Progenitor cell of endocrine pancreas (in vitro differentiated cells): Measurements from ENCODE around the gene NTN4. TPM values are rescaled to one million over a fixed set of nuclear protein-coding genes. Genes with fewer than 3 reads are reported as not detected.

Source experiments
- DNase-seq: peaks from one replicate; pipeline ENCODE4 v3.0.0; 2021; ENCODE audit warnings: low spot score; ENCODE audit not compliant: unreplicated experiment
- H3K27ac Mint-ChIP-seq: 2 replicates; pipeline ENCODE4 v1.8.0; 2021; ENCODE audit warnings: mild to moderate bottlenecking, moderate library complexity, mixed read lengths
- H3K27me3 Mint-ChIP-seq: 2 replicates; pipeline ENCODE4 v1.8.0; 2021; ENCODE audit warnings: mixed read lengths
- H3K36me3 Mint-ChIP-seq: 2 replicates; pipeline ENCODE4 v1.8.0; 2022; ENCODE audit warnings: mixed read lengths; ENCODE audit not compliant: insufficient read depth
- H3K4me1 Mint-ChIP-seq: 2 replicates; pipeline ENCODE4 v1.8.0; 2021; ENCODE audit warnings: low read depth, mixed read lengths
- H3K4me3 Mint-ChIP-seq: 2 replicates; pipeline ENCODE4 v1.8.0; 2021; ENCODE audit warnings: low read depth, mild to moderate bottlenecking, moderate library complexity, mixed read lengths
- H3K9me3 Mint-ChIP-seq: 2 replicates; pipeline ENCODE4 v1.8.0; 2021; ENCODE audit warnings: low read depth, mixed read lengths
- total RNA-seq: library from RNA; stranded (reverse); gene quantifications from 2 replicates; pipeline ENCODE4 v1.2.1, GENCODE V29; 2021
- TF ChIP-seq, protein P1 (sequence below): fragments of 200-600 bp; sonication (generic); IDR thresholded peaks from one replicate; pipeline ENCODE4 v1.5.0; 2021; ENCODE audit warnings: antibody characterized with exemption, mild to moderate bottlenecking; ENCODE audit not compliant: unreplicated experiment

Gene NTN4
- total RNA-seq, 1 donor from 2014 or later = 7.4 TPM

DNA sequence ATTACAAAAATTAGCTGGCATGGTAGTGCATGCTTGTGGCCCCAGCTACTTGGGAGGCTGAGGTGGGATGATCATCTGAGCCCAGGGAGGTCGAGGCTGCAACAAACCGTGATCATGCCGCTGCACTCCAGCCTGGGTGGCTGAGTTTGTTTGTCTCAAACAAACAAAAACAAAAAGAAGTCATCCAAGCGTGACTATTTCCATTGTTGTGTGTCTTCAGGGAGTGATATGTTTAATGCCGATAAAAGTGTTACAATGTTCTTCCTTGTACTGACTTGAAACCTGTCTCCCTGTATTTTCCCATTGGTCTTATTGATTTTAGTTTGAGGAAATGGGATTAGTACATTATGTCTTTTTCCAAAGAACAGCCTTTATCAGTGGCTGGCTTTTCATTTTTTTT, 163.7 kb downstream of the NTN4 start:
- Mint-ChIP-seq H3K4me3 (no peak overlapping the region), H3K27me3 (no peaks in the 10 kb centered on the region), H3K9me3 (no peaks in the 10 kb centered on the region), H3K36me3 (no peaks in the 10 kb centered on the region), H3K27ac (no peak overlapping the region), H3K4me1 (peaks cover 14% of the 10 kb centered on the region)
- TF ChIP-seq, protein P1, sequence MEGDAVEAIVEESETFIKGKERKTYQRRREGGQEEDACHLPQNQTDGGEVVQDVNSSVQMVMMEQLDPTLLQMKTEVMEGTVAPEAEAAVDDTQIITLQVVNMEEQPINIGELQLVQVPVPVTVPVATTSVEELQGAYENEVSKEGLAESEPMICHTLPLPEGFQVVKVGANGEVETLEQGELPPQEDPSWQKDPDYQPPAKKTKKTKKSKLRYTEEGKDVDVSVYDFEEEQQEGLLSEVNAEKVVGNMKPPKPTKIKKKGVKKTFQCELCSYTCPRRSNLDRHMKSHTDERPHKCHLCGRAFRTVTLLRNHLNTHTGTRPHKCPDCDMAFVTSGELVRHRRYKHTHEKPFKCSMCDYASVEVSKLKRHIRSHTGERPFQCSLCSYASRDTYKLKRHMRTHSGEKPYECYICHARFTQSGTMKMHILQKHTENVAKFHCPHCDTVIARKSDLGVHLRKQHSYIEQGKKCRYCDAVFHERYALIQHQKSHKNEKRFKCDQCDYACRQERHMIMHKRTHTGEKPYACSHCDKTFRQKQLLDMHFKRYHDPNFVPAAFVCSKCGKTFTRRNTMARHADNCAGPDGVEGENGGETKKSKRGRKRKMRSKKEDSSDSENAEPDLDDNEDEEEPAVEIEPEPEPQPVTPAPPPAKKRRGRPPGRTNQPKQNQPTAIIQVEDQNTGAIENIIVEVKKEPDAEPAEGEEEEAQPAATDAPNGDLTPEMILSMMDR = no peak
- DNase-seq = no peak

DNA sequence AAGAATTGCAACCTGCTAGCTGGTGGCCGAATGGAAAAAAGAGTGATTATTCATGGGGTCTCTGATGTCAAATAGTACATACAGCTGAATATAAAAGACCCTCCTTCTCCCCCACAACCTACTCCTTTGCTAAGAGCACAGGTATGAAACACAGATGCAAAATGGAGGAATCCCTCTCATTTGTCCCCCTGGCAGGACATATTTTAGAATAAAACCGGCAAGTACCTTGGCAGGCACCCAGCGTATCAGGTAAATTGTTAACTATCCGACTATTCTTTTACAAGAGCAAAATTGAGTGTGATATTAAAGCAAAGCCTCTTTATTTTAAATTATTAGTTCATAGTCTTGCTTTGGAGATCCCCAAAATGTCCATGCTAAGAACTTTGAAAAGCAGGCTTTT, 165.6 kb downstream of the NTN4 start:
- no peaks in the 10 kb centered on the region for H3K36me3 Mint-ChIP-seq
- H3K4me3 Mint-ChIP-seq = no peak overlapping the region
- H3K27me3 Mint-ChIP-seq = no peaks in the 10 kb centered on the region
- no peaks in the 10 kb centered on the region for H3K9me3 Mint-ChIP-seq
- TF ChIP-seq, protein P1 = no peak
- H3K27ac Mint-ChIP-seq = peak overlapping the region; percentile 73
- peaks cover 14% of the 10 kb centered on the region for H3K4me1 Mint-ChIP-seq
- no peak for DNase-seq

DNA sequence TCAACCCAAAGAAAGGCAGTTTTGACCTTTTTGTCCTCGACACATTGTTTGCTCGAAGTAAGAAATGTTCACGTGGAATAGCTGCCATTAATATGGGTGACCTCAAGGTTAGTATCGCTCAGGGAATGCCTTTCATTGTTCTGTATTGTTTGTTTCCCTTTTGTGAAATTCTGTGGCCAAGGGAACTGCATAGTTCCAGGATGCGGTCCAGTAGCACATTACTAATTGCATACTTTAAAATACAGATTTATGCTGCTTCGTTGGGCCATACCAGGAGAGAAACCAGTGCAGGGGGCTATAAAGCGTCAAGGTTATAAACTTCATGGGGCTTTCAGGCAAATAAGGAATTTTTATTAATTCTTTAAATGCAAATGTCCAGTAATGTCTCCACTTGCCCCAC, 166.0 kb downstream of the NTN4 start:
- DNase-seq = no peak
- Mint-ChIP-seq H3K27me3 (no peaks in the 10 kb centered on the region), H3K4me1 (peaks cover 14% of the 10 kb centered on the region), H3K36me3 (no peaks in the 10 kb centered on the region), H3K27ac (peak overlapping the region; percentile 68), H3K9me3 (no peaks in the 10 kb centered on the region), H3K4me3 (no peak overlapping the region)
- TF ChIP-seq, protein P1 = no peak

DNA sequence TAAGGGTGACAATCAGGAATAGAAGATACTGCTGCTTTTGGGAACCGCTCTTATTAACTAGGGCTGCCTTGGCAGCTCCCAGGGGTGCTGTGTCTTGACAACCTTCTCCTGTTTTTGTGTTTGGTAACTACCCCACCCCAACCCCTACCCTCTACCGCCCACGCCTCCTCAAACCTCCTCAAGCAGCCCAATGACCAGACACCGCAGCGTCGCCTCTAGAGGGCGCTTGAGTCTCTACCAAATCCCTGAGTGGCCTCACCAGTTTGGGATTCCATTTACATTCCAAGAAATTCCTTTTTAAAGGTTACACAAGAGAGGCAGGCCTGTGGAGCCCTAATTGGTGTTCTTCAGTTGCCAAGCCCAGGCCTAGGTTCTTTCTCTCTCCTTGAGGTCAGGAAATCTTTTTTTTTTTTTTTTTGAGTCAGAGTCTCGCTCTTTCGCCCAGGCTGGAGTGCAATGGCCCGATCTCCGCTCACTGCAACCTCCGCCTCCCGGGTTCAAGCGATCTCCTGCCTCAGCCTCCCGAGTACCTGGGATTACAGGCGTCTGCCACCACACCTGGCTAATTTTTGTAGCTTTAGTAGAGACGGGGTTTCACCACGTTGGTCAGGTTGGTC, 166.9 kb downstream of the NTN4 start:
- H3K36me3 Mint-ChIP-seq = no peaks in the 10 kb centered on the region
- peak; percentile 14 for DNase-seq
- no peaks in the 10 kb centered on the region for H3K9me3 Mint-ChIP-seq

DNA sequence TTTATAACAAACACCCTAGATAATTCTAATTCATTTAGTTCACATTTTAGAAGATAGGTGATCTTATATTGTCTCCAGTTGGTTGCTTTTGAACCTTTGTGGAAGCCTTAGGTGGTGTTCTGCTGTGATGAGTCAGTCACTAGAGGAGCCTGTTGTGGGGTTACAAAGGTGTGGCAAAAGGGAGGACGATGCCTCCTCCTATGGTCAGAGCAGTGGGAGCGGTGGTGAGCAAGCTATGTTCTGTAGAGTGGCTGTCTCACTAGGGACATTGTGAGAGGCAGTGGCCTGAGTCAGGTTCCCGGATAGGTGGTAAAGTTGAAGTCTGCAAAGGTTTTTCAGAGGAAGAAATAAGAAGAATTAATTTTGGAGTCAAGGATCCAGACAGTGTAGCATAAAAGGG, 167.7 kb downstream of the NTN4 start:
- TF ChIP-seq, protein P1 = no peak
- H3K27ac Mint-ChIP-seq = peak overlapping the region; percentile 70
- H3K9me3 Mint-ChIP-seq = no peaks in the 10 kb centered on the region
- DNase-seq = no peak
- H3K36me3 Mint-ChIP-seq = no peaks in the 10 kb centered on the region
- peaks cover 11% of the 10 kb centered on the region for H3K4me1 Mint-ChIP-seq
- H3K27me3 Mint-ChIP-seq = no peaks in the 10 kb centered on the region
- no peak overlapping the region for H3K4me3 Mint-ChIP-seq

More for the DNA sequence above, 166.9 kb downstream of the NTN4 start:
- H3K27me3 Mint-ChIP-seq = no peaks in the 10 kb centered on the region
- TF ChIP-seq, protein P1 = peak; percentile 61
- peaks cover 11% of the 10 kb centered on the region for H3K4me1 Mint-ChIP-seq
- no peak overlapping the region for H3K4me3 Mint-ChIP-seq
- peak overlapping the region; percentile 56 for H3K27ac Mint-ChIP-seq
